GM12874 (cell line): ENCODE measurements around the gene SIPA1L2.

Source experiments
- TF ChIP-seq, protein P1 (sequence below): IDR thresholded peaks from 2 replicates; pipeline ENCODE4 v1.5.1; 2011; ENCODE audit warnings: low read depth, mild to moderate bottlenecking, control low read depth, low read length, moderate library complexity; ENCODE audit not compliant: insufficient read depth

Gene SIPA1L2

DNA sequence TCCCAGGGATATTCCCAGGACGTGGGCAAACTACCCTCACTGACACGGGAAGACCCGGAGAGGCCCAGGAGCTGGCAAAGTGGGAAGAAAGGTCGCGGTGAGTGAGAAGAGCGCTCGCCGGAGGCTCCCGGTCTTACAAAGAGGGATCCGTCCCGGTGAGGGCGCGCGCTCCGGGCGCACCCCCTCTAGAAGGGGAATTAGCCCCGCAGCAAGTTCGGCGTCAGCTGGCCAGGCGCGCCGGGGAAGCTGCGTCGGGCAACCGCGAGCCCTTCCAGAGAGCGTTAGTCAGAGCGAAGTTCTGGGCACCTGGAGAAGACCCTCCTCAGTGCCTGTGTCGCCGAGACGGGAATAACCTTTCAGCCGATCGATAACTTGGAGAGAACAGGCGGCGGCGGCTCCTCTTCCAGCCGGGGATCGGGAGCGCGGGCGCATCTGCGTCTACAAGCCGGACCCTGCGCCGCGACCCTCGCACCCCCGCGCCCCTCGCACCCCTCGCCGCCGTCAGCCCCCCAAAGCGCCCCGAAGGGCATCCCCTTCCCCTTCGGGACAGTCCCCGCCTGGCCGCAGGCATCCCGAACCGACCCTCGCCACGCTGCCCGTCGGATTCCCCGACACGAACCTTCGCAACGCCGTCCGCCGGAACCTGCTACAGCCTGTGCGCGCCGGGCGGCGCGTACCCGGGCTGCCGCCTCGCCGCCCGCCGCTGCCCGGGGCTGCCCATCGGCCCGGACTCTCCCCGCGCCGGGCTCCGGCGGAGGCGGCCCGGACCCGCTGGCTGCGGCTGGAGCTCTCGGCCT is 485 bp downstream of the SIPA1L2 start:
- TF ChIP-seq, protein P1, sequence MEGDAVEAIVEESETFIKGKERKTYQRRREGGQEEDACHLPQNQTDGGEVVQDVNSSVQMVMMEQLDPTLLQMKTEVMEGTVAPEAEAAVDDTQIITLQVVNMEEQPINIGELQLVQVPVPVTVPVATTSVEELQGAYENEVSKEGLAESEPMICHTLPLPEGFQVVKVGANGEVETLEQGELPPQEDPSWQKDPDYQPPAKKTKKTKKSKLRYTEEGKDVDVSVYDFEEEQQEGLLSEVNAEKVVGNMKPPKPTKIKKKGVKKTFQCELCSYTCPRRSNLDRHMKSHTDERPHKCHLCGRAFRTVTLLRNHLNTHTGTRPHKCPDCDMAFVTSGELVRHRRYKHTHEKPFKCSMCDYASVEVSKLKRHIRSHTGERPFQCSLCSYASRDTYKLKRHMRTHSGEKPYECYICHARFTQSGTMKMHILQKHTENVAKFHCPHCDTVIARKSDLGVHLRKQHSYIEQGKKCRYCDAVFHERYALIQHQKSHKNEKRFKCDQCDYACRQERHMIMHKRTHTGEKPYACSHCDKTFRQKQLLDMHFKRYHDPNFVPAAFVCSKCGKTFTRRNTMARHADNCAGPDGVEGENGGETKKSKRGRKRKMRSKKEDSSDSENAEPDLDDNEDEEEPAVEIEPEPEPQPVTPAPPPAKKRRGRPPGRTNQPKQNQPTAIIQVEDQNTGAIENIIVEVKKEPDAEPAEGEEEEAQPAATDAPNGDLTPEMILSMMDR, result no peak

- TF ChIP-seq, protein P1, result no peak
Observed at GRCh38 chr1:232628335-232629249, 1.3 kb downstream of the SIPA1L2 start.

- TF ChIP-seq, protein P1, result no peak
Observed at GRCh38 chr1:232627645-232628334, 2.1 kb downstream of the SIPA1L2 start.

DNA sequence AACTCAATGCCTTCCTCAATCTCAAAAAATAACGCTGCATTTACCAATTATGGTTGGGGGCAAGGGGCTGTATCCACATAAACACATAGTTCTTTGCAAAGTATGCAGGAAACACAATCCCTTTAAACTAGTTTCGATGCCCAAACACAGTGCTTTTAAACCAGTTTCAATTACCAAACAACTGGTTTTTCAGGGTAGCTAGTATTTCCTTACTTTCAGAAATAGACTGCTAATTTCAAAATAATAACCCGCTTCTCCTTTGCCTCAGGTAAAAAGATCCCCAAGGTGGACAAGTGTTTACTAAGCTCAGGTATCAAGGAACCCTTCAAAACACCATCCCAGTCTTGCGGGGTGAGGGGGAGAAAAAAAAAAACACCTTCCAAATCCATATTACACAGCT is 2.8 kb downstream of the SIPA1L2 start:
- TF ChIP-seq, protein P1, result no peak

DNA sequence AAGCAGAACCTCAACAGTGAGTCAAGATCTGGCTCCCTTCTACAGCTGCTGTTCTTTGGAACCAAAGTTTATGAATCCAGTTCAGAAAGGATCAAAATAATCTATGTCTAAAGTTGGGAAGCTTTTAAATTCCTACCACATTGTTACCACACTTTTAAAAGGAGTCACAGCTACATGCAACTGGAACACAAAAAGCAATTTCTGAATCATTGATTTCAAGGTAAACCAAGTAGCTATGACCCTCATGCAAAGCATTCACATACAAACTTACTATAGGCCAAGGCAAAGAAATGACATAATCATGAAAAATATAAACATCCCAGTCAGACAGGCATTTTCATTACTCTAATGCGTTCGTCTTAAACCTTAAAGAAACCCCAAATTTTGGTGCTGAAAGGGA is 3.5 kb downstream of the SIPA1L2 start:
- TF ChIP-seq, protein P1, result no peak

DNA sequence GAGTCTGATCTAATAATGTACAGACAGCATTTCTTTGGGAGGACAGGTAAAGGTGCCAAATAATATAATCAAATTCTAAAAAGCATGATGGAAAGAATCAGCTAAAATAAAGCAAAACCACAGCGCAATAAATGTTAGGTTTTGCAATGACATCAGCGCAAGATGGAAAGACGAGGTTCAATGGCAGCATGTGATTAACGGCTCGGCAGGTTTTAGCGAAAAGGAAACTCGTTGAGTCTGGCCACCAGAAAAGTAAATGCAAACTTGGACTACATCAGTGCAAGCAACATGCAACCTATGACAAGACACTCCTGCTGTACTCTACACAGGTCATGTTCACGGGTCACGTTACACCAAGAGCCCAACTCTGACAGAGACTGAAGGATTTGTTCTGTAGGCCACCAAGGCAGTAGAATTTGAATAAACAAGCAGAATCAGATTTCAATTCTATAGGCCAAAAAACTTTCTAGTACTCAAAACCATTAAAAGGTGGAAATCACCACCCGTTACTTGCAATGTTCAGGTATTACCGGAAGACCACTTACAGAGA is 4.5 kb downstream of the SIPA1L2 start:
- TF ChIP-seq, protein P1, result no peak
